HG03354 (cell line): Measurements from ENCODE around the gene RASA4.
"Not testable (repeated sequence)": the region's sequence is repeated elsewhere in the genome, so short reads cannot be mapped to it uniquely, and the experiment has no call there.

Experiments used
- ATAC-seq: cut with Tn5 transposase; IDR thresholded peaks from one replicate; pipeline ENCODE4 v1.9.1; 2021; ENCODE audit warnings: mild to moderate bottlenecking; ENCODE audit not compliant: unreplicated experiment, poor library complexity, severe bottlenecking

The RASA4 gene

DNA sequence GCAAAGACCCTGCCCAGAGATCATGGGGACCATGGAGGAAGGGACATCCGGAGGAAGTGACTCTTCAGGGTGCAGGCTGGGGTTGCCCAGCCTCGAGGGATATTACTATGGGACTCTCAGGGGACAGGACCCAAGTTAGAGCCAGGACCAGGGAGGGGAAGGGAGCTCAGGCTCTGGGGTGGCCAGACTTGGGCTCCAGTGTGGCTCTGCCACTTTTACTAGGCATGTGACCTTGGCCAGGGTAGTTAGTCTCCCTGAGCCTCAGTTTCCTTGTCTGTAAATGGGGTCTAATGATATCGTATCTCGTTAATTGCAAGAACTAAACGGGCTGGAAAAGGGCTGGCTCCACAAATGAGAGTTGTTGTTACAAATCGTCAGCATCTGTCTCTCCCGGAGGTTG is 6.1 kb downstream of the RASA4 start:
- not testable (repeated sequence) for ATAC-seq

DNA sequence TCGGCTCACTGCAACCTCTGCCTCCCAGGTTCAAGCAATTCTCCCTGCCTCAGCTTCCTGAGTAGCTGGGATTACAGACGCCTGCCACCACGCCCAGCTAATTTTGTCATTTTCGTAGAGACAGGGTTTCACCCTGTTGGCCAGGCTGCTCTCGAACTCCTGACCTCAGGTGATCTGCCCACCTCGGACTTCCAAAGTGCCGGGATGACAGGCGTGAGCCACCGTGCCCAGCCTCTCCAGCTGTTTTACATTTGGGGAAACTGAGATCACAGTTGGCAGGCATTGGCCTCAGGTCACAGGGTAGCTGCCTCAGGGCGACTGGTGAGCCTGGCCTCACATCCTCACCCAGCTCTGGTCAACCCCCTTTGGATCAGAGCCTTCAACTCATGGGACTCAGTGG is 6.8 kb downstream of the RASA4 start:
- ATAC-seq: not testable (repeated sequence)

DNA sequence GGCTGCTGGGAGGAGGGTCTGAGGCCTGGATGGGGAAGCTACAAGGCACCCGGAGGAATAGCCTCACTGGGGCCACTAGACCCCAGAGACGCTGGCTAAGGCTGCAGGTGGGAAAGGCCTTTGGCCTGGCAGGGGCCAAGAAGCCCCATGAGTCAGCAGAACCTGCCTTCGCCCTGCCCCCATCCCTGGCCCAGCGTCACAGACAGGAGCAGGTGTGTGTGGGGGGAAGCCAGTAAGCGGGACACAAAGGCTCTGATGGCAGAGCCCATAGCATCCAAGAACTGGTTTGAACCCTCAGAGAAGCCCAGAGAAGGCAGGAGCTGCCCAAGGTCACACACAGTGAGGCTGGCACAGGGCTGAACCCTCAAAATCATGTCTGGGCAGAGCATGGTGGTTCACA is 9.7 kb downstream of the RASA4 start:
- not testable (repeated sequence) for ATAC-seq

DNA sequence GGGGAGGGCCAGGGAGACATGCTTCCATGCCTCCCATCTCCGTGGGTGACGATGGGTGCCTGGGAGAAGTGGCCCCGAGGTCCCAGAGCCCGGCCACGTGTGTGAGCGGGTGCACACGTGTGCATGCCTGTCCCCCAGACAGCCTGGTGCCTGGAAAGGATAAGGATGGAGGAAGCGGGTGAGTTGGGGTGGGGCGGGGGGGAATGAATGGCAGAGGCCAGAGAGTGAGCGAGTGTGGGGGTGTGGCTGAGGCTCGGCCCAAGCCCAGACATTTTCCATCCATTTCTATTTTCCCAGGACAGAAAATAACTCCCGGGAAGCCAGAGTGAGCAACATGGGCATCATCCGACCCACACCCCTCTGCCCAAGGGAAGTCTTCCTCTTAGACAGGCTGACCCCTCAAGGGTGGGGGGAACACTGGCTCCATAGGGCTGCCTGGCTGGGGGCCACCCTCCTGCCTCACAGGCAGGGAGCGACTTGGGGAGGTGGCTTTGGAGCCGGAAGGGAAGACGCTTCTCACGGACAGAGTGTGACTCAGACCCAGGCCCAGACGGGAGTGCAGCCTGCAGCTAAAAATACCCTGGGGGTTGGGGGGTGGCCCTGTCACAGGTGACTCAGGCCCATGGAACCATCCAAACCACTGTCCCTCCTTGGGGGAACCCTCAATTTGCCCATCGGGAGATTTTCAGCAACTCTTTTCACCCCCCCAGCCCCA is 12.0 kb downstream of the RASA4 start:
- ATAC-seq: not testable (repeated sequence)

DNA sequence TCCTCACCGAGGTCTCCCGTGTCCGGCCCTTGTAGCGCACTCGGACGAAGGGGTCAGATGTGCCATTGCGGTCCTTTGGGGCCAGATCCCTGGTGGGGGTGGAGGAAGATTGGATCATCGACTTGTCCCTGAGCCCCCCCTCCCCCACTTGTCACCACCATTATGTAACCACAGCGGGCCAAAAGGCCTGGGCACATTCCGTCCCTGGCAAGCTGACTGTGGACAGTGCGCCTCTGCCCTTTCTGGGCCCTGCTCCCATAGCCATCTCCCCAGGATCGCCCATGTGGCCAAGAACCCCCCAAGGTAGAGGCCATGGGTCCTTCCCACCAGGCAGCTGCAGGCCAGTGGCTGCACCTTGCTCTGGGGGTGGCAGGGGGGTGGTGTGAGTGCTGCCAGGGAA is 14.2 kb downstream of the RASA4 start:
- not testable (repeated sequence) for ATAC-seq

DNA sequence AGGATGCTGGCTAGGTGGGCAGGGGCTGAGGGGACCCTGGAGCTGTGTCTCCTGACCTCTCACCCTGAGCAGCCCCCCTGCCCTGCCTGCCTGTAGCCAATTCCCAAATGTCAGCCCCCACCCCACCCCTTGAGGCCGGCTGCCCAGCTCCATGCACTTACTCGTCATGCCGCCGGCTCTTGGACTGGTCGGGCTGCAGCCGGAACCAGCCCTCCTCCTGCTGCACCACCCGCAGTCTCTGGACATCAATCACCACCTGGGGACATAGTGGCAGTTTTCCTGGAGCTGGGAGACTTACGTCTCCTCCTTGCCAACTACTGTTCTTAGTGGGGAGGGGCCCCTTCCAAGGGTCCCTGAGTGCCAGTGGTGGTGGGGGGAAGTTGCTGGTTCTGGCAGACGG is 16.9 kb downstream of the RASA4 start:
- ATAC-seq: not testable (repeated sequence)

DNA sequence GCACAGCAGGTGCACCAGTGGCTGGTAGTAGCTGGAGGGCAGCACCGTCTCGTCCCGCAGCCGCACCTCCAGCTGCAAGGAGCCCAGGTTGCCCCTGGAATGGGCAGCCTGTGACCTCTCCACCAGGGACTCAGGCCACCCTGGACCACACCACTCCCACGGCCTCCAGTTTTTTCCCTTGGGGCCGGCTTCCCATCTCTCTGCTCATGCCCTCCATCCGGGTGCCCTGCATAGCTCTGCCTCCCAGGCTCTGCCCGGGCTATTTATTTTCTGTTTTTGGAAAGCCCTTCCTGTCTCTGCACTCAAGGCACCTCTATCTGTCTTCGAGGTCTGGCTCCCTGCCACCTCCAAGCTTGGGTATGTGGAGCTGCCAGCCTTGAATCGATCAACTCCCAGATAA is 20.5 kb downstream of the RASA4 start:
- ATAC-seq: not testable (repeated sequence)

DNA sequence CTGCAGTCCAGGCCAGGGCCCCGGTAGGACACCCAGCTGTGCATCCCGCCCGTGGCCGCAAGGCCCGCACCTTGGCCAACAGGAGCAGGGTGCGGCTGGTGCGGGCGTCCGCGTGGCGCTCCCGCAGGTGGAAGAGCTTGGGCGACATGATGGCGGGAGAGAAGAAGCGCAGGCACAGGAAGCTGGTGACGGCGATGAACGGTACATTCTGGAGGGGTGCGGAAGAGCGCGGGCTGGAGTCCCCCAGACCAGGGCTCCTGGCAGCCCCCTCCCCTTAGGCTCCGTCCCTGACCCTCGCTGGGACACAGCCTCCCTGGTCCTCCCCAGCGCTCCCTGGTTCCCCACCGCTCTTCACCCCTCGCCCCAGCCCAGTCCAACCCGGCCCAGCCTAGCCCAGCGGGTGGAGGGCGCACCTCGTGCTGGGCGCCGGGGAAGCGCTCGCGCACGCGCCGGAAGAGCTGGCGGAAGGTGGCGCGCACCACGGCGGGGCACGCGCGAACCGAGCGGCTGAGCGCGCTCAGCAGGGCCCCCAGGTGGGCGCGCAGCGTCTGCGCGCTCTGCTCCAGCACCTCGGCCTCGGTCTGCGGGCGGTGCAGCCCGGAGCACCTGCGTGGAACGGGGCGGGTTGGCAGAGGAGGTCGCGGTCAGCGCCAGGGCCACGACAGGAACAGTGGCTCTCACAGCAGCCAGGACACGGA is 22.8 kb downstream of the RASA4 start:
- ATAC-seq: peak; percentile 65

DNA sequence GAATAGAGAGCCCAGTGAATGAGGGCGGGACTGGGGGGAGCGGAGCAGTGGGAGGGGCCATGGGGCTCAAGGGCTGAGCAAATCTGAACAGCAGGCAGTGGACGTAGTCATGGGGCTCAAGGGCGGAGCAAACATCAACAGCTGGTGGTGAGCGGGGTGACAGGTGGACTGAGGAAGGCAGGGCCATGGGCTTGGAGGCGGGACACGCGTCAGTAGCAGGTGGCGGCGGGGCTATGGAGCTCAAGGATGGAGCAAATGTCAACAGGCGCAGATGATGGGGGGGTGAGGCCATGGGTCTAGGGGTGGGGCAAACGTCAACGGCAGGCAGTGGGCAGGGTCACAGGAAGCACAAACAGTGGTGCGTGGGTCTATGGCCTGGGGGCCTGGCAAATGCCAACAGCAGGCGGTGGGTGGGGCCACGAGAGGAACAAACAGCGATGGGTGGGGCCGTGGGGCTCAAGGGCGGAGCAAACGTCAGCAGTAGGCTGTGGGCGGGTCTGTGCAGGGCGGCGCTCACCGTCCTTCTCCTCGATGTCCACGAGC is 24.0 kb downstream of the RASA4 start:
- peak; percentile 58 for ATAC-seq

DNA sequence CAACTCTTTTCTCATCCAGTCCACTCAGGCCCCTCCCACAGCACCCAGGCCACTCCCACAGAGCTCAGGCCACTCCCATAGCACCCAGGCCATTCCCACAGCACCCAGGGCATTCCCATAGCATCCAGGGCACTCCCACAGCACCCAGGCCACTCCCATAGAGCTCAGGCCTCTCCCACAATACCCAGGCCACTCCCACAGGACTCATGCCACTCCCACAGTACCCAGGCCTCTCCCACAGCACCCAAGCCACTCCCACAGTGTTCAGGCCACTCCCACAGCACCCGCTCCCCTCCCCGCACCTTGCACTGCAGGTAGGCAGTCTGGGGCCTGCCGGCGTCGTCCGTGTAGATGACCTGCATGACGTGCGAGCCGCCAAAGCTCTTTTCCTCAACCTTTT is 26.7 kb downstream of the RASA4 start:
- ATAC-seq: peak; percentile 44

DNA sequence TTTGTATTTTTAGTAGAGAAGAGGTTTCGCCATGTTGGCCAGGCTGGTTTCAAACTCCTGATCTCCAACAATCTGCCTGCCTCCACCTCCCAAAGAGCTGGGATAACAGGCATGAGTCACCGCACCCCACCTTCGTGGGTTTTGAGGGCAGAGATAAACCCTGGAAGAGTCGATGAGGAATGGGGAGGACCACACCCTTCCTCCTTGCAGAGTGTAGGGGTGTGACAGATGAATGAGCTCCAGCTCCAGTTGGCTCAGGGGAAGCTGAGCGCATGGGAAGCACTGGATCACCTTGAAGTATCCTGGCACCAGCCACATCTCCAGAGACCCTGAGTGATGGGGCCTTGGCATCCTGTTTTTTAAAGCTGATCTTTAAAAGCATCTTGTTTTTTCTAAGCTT is 33.1 kb downstream of the RASA4 start:
- ATAC-seq: not testable (repeated sequence)

DNA sequence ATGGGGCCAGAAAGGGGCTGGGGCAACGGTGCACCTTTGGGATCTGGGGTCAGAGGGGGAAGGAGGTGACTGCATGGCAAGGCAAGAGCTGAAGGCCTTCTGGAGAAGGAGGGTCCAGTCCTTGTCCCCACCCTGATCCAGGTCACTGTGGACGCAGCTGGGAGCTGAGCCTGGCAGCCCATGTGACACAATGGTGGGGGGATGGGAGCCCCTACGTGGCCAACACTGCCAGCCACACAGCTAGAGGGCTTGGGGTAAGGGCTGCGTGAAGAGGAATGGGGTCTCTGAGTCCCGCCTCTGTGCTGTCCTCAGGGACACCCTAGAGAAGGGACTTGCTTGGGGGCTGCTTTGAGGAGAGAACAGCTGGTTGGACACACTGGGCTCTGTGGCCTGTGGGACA is 34.8 kb downstream of the RASA4 start:
- not testable (repeated sequence) for ATAC-seq

DNA sequence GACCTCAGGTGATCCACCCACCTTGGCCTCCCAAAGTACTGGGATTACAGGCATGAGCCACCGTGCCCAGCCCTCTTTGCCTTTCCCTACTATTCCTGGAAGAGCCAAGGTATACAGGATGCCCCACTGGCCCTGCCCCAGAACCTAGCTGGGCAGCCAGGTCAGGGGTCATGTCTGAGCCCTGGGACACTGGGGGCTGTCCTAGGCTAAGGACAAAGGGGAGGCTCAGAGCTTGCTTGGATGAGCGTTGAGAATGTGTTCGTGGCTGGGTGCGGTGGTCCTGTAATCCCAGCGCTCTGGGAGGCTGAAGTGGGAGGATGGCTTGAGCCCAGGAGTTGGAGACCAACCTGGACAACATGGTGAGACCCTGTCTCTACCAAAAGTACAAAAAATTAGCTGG is 38.1 kb downstream of the RASA4 start:
- ATAC-seq: not testable (repeated sequence)

DNA sequence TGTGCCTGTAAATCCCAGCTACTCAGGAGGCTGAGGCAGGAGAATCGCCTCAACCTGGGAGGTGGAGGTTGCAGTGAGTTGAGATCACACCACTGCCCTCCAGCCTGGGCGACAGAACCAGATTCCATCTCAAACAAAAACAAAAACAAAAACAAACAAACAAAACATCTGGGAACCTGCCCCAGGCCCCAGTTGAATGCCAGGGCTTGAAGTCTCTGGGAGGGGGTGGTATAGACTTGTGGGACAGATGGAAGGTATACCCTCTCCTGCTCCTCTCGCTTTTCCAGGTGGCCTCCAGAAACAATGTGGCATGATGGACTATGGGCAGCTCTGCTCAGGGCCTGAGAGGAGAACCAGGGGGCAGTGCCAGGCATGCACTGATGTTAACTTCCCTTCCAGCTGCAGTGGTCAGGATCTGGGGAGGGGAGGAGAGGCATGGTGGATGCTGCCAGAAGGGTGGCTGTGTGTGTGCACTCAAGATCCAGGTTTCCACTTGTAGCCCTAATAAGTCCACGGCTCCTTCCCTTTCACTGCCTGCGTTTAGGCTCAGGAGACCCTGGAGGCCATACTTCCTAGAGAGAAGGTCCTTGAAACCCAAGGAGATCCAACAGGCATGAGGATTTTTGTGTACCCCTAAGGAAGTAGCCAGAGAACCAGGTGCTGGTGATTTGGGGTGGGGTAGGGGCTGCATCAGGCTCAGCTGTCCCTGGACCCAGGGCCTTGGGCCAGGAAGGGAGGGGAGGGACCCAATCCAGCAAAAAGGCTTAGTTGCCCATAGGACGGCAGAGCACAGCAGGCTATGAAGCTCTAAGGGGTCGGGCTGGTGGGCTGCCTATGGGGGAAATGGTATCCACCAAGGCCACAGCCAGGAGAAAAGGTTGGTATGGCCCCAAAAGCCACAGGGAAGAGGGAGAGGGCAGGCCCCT is 39.0 kb downstream of the RASA4 start:
- not testable (repeated sequence) for ATAC-seq

DNA sequence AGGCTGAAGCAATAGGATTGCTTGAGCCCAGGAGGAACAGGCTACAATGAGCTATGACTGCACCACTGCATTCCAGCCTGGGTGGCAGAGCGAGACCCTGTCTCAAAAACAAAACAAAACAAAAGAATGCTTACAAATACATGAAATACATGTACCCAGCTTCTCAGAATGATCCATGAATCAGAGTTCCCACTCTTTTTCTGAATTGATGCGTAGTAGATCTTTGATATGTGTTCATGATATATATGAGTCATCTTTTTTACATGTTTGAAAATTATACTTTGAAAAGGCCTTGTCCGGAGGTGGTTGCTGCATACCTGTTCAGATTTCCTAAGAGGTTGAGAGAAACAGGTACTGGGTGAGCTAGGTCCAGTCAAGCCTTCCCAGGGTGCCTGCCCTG is 40.2 kb downstream of the RASA4 start:
- not testable (repeated sequence) for ATAC-seq

DNA sequence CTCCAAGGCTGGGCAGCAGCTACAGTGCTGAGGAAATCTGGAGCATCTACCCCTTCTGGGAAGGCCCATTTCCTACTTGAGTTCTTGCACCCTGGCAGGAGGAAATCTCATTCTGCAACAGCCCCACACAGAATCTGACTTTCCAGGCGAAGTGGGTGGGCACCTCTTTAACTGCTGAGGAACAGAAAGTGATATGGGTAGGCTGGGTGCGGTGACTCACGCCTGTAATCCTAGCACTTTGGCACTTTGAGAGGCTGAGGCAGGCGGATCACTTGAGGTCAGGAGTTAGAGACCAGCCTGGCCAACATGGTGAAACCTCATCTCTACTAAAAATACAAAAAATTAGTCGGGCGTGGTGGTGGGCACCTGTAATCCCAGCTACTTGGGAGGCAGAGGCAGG is 41.9 kb downstream of the RASA4 start:
- not testable (repeated sequence) for ATAC-seq

DNA sequence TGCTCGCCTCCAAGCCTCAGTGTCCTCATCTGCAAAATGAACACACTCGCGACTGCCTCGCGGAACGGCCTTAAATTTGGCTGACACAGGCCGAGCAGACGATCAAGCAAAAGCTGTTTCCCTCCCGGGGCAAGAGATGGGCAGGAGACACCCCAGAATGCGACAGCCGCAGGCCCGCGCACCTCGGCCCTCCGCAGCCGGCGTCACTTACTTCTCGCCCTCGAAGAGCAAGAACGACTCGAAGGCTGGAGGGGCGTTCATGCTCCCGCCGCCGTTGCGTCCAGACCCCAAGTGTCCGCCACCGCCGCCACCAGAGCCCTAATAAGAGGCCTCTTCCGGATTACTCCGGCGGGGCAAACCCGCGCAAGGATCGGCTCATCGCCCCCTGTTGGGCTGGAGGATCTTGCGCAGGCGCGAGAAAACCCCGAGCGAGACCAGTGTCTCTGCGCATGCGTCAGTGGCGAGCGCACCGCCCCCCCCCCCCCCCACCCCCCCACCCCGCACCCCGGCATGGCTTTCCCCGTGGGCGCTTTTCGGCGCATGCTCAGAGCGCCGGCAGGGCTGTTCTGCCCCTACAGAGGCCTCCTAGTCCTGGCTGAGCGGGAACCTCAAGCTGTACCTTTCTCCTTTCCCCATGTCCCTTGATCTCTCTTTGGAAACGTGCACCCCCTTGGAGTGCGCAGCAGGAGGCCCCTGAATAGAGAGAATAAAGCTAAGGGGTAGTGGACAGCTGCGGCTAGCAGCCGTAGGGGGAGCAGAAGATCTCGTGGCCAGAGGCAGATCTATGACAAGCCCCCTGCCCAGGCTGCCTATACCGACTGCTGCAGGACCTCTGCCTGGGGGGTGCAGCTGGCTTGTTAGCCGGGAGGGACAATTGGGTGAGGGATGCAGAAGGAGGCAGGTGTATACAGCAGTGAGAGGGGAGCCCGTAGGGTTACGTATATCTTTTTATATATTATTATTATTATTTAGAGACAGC is 44.0 kb downstream of the RASA4 start, which contains the start of gene POLR2J3:
Gene POLR2J3, minus strand, starts transcription at position 323 of the 979 bp plus-strand sequence. Its CDS starts 62 bp downstream, at position 261.
- peak; percentile 90 for ATAC-seq

DNA sequence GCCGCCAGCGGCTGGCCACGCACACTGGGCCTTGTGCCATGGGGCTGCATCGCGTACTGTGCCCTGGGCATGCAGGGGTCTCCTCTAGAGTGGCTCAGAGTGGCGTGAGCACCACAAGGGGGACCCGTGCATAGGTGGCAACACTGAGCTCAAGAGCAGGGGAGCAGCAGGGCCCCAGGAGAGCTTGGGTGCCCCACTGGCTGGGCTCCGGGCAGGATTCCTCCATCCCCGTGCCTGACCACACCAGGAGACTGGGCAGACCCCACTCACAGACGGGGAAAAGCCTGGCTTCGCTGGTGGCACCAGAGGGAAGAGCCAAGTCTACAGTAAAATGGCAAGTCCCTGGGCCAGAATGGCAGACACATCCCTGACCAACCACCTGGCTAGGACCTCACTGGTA is 47.9 kb downstream of the RASA4 start:
- not testable (repeated sequence) for ATAC-seq
